NT2/D1 (cell line): ENCODE measurements around the gene VAV3.

ENCODE experiments used
- SUZ12 ChIP-seq: IDR thresholded peaks from 2 replicates; pipeline ENCODE4 v1.6.1; 2011; ENCODE audit not compliant: insufficient read length, insufficient read depth; ENCODE audit errors: extremely low read depth
- YY1 ChIP-seq: IDR thresholded peaks from 2 replicates; pipeline ENCODE4 v1.6.1; 2011; ENCODE audit not compliant: insufficient read length, insufficient read depth
- ZNF274 ChIP-seq: IDR thresholded peaks from 2 replicates; pipeline ENCODE4 v1.6.1; 2011; ENCODE audit warnings: mild to moderate bottlenecking, low read depth, low read length

GRCh38 chr1:107670397-107671040, 294.5 kb downstream of the VAV3 start:
- TF ChIP-seq SUZ12 = no peak
- TF ChIP-seq YY1 = no peak
- no peak for TF ChIP-seq ZNF274
